ENCODE results near the gene ARF3. TPM values are rescaled to one million over a fixed set of nuclear protein-coding genes. Genes with fewer than 3 reads are reported as not detected.
A peak's percentile ranks its signal among the peaks of the same experiment; 100 is the strongest.

ARF3 gene
- total and polyA plus RNA-seq, 2 of the 13 experiments (the other 11 are each of a cell fraction or from before 2014, with no cell fraction given), result 53.8 to 57.9 TPM

DNA sequence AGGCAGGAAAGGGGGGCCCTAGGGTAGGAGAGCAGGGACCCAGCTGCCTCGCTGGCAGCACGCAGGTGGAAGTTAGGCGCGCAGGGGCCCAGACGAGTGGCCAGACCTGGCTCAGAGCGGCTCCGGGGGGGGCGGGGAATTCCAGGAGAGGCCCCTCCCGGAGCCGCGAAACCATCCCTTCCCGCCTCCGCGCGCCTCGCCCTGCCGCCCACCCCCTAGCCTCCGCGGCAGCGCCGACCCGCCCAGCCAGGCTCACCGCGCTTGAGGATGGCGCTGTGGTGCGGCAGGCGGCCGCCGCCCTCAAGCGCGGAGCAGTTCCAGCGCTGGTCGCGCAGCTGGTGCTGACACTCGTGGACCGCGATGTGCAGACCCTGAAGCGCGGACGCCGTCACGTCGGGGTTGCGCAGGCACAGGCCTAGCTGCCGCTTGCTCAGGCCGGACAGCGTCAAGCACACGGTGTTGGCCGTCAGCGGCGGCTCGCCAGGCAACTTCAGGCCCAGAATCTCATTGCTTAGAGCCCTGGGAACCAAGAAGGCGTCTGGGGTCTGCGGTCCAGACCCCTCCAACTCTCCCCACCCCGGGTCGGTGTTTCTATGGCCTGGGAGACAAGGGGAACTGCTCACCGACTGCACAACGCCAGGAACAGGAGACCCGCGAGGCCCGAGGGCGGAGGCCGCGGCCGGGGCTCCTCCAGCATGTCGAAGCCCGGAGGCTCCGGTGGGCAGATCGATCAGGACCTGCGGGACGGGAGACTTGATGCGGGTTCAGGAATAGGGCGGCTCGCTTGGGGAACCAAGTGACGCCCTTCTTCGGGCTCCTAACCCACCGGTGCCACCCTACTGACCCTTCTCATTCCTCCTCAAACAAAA, 12.8 kb upstream of the ARF3 start (continued):
- TF ChIP-seq, protein P1, sequence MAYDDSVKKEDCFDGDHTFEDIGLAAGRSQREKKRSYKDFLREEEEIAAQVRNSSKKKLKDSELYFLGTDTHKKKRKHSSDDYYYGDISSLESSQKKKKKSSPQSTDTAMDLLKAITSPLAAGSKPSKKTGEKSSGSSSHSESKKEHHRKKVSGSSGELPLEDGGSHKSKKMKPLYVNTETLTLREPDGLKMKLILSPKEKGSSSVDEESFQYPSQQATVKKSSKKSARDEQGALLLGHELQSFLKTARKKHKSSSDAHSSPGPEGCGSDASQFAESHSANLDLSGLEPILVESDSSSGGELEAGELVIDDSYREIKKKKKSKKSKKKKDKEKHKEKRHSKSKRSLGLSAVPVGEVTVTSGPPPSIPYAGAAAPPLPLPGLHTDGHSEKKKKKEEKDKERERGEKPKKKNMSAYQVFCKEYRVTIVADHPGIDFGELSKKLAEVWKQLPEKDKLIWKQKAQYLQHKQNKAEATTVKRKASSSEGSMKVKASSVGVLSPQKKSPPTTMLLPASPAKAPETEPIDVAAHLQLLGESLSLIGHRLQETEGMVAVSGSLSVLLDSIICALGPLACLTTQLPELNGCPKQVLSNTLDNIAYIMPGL (CRISPR knock-in tag; IDR thresholded peaks at IDR 0.05; ENCODE audit: borderline replicate concordance in 1 of 2, low read depth in 1 of 2), result peak in 1 of 2 experiments; percentile 49; a peak in 1 of 4 replicates
- TF ChIP-seq, protein P2, sequence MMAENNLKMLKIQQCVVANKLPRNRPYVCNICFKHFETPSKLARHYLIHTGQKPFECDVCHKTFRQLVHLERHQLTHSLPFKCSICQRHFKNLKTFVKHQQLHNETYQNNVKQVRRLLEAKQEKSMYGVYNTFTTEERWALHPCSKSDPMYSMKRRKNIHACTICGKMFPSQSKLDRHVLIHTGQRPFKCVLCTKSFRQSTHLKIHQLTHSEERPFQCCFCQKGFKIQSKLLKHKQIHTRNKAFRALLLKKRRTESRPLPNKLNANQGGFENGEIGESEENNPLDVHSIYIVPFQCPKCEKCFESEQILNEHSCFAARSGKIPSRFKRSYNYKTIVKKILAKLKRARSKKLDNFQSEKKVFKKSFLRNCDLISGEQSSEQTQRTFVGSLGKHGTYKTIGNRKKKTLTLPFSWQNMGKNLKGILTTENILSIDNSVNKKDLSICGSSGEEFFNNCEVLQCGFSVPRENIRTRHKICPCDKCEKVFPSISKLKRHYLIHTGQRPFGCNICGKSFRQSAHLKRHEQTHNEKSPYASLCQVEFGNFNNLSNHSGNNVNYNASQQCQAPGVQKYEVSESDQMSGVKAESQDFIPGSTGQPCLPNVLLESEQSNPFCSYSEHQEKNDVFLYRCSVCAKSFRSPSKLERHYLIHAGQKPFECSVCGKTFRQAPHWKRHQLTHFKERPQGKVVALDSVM (CRISPR knock-in tag; IDR thresholded peaks at IDR 0.05), result peak; percentile 57; the same call in 1 of the 2 replicates
- TF ChIP-seq ZNF777 (CRISPR knock-in tag; IDR thresholded peaks at IDR 0.05) (peak; percentile 94), MTF2 (CRISPR knock-in tag; IDR thresholded peaks at IDR 0.05; ENCODE audit: borderline replicate concordance) (peak; percentile 97; the same call in 1 of the 2 replicates)

DNA sequence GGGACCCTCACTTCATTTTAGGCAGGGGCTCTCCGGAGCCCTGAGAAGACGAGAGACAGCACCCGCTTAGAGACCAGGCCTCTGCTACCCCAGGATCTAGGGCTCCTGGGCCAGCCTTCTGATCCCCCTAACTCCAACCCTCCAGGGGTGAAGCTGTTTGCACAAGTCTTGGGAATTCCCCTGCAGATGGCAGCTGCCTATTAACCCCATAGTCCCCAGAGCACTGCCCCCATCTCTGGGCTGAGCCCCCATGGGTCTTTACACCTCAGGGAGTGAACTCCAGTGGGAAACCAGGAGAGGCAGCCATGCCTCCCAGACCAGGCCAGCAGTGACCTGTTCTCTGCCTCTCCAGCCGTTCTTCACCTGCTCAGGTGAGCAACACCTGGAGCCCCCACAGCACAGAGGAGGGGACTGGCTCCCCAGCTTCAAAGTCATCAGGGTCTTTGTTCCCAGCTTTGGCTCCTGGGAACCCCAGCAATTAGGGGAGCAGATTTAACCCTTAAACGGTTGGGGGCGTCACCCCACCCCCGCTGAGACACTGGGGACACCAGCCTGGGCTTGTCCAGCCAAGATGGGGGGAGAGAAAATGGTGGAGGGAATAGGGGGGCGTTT, 12.0 kb upstream of the ARF3 start:
- peak; percentile 90; the same call in 1 of the 2 replicates for TF ChIP-seq RELA (CRISPR knock-in tag; IDR thresholded peaks at IDR 0.05)
- TF ChIP-seq ZNF30 (CRISPR knock-in tag; IDR thresholded peaks at IDR 0.05), result no peak
- peak; percentile 89 for TF ChIP-seq ZNF652 (CRISPR knock-in tag; IDR thresholded peaks at IDR 0.05; ENCODE audit: borderline replicate concordance, low read depth)
- TF ChIP-seq, protein P3, sequence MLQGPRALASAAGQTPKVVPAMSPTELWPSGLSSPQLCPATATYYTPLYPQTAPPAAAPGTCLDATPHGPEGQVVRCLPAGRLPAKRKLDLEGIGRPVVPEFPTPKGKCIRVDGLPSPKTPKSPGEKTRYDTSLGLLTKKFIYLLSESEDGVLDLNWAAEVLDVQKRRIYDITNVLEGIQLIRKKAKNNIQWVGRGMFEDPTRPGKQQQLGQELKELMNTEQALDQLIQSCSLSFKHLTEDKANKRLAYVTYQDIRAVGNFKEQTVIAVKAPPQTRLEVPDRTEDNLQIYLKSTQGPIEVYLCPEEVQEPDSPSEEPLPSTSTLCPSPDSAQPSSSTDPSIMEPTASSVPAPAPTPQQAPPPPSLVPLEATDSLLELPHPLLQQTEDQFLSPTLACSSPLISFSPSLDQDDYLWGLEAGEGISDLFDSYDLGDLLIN (CRISPR knock-in tag; IDR thresholded peaks at IDR 0.05; ENCODE audit: borderline replicate concordance), result no peak
- Histone ChIP-seq H3K4me2 (ENCODE audit: low read depth, low read length) (peak overlapping the region; percentile 78; the same call in 1 of the 2 replicates), H2AFZ (ENCODE audit: low read length) (no peak overlapping the region), H4K20me1 (ENCODE audit: insufficient read depth, low read length) (peaks cover 9% of the 10 kb centered on the region; the same call in 1 of the 2 replicates), H3K4me3 (replicated peaks in 1 of 3; ENCODE audit: insufficient read depth in 1 of 3, low read depth in 2 of 3, low read length in 3 of 3) (peak overlapping the region in 1 of 3 experiments; percentile 72; a peak in 1 of 6 replicates), H3K9ac (ENCODE audit: insufficient read depth, low read depth, low read length) (no peak overlapping the region), H3K27ac (ENCODE audit: extremely low read length, insufficient read depth, low read length) (no peak overlapping the region), H3K4me1 (ENCODE audit: insufficient read depth, low read length) (peaks cover 46% of the 10 kb centered on the region), H3K27me3 (ENCODE audit: control insufficient read depth in 1 of 2, insufficient read depth in 2 of 2, low read length in 2 of 2) (peaks cover 24 to 91% of the 10 kb centered on the region in 2 experiments), H3K9me3 (ENCODE audit: low read length) (no peaks in the 10 kb centered on the region), H3K36me3 (replicated peaks in 1 of 2; ENCODE audit: control insufficient read depth in 1 of 2, insufficient read depth in 2 of 2, low read length in 2 of 2) (no peaks in the 10 kb centered on the region), H3K79me2 (ENCODE audit: insufficient read depth, low read length) (no peaks in the 10 kb centered on the region)
- POLR2A ChIA-PET, result interaction anchor here (1.6 kb wide), 1 partner anchor 12 kb away, joined by 7 read pairs; the partner anchor contains the start of gene ARF3
- BruUV-seq (replicated peaks), result no TSS peak
- ATAC-seq (no peak), FAIRE-seq (no peak), DNase-seq (ENCODE audit: low spot score) (no peak)
- WGBS (ENCODE audit: low lambda C conversion rate), result 19% methylated on average over 5 of the region's 8 CpGs
- CTCF ChIA-PET (ENCODE audit: low intra/inter-chr PET ratio, low total read pairs), result no interaction called here
- in situ Hi-C loops (cut with HindIII; ENCODE audit: extremely low pct_ligation_motif_present, low pct_unique_long_range_greater_than_20kb) (no loop called here), intact Hi-C loops (cut with micrococcal nuclease; ENCODE audit: unreplicated experiment) (no loop called here)

Measured in HepG2 (cell line).